Hematopoietic multipotent progenitor cell treated with erythropoietin and hydrocortisone succinate and interleukin-3 and kit ligand, for 17 days (in vitro differentiated cells): ENCODE measurements around the gene BLNK.
"Not testable (repeated sequence)": the region's sequence is repeated elsewhere in the genome, so short reads cannot be mapped to it uniquely, and the experiment has no call there.

Experiments used
- DNase-seq: peaks from one replicate; pipeline ENCODE4 v3.0.0-alpha.2; 2015; ENCODE audit warnings: low spot score

BLNK gene

GRCh38 chr10:96225119-96225518, 46.2 kb downstream of the BLNK start:
- no peak for DNase-seq

DNA sequence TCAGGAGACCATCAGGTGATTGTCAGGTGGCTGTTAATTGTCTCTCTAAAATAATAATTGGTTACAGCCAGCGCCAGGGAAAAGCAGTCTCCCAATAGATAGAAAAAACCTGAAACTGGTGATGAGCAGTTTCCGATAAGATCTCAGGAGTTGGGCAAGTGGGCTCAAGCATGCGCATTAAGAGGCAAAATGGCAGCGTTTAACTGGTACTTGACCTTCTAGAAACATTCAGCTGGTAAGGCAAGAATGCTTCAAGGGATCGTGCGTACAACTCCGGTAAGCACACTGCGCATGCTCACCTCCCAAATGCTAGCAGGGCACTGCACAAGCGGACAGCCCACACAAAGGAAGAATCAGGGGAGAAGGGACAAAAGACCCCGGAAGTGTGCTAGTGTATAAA, 48.5 kb downstream of the BLNK start:
- no peak for DNase-seq

DNA sequence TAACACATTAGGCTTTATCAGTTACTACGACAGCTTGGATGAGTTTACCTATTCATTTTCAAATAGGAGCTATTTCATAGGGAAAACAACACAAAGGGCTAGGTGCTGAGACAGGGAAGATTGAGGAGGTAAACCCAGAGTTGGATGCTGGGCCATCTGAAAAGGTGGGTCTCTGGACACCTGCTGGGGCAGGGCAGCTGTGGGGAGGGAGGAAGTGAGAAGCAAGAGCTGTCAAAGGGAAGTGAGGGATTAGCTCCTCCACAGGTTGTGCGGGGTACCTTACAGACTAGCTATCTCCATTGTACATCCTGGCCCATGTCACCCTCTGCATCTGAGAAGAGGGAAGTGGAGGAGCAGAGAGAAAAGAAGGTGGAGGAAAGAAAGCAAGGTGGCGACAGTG, 48.9 kb downstream of the BLNK start:
- DNase-seq = no peak

GRCh38 chr10:96218826-96219225, 52.5 kb downstream of the BLNK start:
- DNase-seq = no peak

- no peak for DNase-seq
Measured at GRCh38 chr10:96217711-96218110, 53.7 kb downstream of the BLNK start.

DNA sequence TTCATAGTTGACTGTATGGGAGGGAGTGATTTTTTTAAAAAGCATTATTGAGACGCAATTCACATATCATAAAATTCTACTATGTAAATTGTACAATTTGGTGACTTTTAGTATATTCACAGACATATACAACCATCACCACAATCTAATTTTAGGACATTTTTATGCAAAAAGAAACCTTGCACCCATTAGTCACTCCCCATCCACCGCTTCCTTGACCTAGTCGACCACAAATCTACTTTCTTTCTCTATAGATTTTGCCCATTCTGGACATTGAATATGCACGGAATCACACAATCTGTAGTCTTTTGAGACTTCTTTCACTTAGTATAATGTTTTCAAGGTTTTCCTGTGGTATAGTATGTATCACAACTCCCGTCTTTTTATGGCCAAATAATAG, 54.6 kb downstream of the BLNK start:
- no peak for DNase-seq

DNA sequence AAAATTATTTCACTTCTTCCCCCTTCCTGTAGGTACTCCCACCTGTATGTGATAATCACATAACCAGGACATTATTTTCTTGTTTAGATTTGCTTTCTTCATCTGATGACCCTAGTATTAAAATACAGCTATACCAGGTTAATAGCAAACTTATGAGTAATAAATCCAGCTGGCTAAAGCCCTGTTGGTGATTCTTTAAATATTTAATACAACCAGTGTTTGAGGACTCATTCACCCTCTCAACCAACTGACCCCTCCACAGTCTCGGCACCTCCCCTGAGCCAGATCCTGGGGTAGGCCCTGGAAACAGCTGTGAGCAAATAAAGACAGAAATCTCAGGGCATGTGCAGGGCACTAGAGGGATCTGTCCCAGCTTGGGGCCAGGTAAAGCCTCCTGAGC, 58.5 kb downstream of the BLNK start:
- no peak for DNase-seq

DNA sequence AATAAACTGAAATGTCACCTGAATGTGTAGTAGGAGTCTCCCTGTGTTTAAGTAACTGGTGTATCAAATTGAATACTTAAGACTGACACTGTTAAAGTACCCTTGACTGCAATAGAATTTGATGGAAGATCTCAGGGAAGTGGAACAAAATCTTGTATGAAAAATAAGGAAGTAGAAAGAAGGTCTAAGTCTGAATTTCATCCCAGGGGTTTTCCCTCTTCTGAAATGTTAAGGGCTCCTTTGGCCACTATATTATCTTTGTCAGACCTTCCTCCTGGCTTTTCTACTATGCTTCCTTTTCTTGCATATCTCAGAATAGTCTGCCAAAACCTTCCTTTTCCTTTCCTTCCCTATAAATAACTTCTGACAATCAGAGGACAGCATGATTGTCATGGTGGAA, 59.6 kb downstream of the BLNK start:
- no peak for DNase-seq

- DNase-seq = no peak
Measured at GRCh38 chr10:96208946-96209345, 62.4 kb downstream of the BLNK start.

DNA sequence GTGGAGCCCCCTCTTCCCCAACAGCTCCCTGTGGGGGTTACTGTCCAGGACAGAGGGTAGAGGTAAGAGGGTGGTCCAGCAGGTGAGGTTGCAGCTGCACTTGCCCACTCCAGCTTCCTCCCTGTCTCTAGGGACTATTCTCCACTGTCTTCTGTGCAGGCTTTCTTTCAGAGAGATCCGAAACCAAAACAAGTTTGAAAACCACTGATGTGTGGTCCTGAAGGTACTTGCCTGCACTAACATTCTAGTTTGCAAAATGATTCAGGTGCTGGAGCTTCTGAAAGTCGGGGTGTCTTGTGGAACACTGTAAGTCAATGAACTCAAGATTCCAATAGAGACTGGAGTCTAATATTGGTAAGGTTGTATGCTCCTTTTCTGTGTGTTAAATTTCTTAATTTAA, 63.1 kb downstream of the BLNK start:
- DNase-seq = no peak

DNA sequence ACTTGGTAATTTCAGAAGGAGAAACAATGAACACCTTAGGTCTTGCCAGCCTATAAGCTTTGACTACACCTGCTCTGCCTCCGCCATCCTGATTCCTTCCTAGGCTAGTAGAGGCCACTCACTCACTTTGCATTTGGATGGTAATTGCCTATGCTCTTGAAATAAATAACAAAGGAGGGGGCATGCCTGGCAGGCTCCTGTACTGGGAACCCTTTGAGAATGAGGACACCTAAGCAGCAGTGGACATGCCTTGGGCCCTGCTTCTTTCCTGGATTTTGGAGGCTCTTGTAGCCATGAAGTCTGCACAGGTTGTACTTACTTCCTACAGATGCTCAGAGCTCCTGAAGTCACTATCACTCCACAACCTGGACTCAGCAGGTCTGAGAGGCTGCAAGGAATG, 65.8 kb downstream of the BLNK start:
- no peak for DNase-seq

- DNase-seq = no peak
Measured at GRCh38 chr10:96201525-96201924, 69.8 kb downstream of the BLNK start.

DNA sequence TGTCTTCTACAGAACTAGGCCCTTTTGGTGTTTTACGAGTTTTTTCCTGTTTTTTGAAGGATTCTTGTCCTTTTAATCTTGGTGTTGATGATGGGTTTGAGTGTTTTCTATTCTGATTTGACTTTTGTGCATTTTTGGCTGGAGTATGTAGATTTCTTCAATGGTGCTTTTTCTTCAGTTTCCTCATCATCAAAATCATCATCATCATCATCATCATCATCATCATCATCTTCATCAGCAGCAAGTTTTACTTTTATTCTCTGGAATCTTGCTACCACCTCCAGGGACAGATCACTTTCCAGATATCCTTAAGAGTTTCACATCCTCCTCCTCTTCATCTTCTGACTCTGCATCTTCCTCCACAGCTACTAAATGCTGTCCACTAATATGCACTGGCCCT, 81.9 kb downstream of the BLNK start:
- DNase-seq = not testable (repeated sequence)

DNA sequence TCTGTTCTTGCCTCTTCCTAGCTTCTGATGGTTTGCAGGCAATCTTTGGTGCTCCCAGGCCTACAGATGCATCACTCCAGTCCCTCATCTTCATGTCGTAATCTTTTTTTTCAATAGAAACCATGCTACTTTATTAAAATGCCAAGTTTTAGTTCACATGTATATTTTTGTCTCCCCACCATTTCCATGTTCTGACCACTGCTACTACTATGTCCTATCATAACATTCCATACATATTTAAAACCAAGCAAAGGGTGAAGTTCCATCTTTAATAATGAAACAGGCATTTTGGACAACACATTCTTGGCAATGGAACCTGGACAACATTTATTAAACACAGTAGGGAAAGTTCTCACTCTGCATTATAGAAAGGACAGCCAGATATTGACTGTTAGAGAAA, 82.5 kb downstream of the BLNK start:
- no peak for DNase-seq

DNA sequence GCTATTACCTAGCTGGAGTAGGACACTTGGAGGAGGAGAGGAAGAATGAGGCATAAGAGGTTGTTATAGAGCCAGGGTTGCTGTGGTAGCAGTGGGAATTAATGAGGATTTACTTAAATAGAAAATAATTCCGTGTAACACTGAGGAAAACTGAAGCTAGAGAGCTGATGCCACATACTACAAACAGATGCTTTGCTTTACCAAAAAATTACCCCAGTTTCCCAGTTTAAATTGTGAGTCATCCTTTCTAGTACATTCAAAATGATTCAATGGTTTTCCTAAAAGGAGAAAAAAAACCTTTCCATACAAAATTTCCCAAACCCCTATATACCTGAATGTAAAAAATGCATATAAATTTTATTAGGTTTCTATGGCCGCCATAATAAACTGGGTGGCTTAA, 82.9 kb downstream of the BLNK start:
- DNase-seq = no peak

DNA sequence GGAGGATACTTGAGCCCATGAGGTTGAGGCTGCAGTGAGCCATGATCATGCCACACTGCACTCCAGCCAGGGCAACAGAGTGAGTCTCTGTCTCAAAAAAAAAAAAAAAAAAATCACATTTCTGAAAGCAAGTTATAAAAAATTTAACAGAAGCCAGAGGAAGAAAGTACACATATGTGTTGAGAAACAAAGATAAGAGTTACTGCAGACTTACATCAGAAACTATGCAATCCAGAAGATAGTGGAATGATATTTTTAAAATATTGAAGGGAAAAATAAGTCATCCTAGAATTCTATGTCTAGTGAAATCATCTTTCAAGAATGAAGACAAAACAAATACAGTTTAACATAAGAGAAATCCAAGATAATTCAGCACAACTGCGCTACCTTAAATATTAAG, 94.4 kb downstream of the BLNK start:
- DNase-seq = no peak

DNA sequence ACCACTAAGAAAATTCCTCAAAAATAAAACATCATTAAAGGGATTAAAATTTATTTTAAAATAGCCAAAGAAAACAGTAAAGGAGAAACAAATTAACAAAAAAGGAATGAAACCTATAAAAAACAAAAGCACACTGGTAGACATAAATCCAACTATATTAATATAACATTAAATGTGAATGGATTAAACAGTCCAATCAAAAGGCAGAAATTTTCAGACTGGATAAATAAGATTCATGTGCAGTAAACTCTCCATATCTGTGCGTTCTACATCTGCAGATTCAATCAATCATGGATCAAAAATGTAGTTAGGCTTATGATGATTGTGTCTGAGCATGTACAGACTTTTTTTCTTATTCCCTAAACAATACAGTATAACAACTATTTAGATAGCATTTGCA, 98.7 kb downstream of the BLNK start:
- no peak for DNase-seq

GRCh38 chr10:96170230-96170629, 101.1 kb downstream of the BLNK start:
- DNase-seq = no peak

DNA sequence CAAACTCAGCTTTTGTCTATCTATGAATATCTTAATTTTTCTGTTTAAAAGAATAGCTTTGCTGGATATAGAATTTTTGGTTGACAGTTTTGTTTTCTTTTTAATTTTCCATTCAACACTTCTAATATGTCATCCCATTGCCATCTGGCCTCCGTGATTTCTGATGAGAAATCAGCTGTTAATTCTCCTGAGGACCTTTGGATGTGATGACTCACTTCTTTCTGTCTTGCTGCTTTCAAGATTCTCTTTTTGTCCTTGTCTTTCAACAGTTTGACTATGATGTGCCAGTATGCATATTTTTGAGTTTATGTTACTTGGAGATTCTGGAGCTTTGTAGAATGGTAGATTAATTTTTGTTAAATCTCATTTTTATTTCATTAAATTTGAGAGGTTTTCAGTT, 102.8 kb downstream of the BLNK start:
- DNase-seq = no peak

- DNase-seq = no peak
Measured at GRCh38 chr10:96165726-96166125, 105.6 kb downstream of the BLNK start.

- DNase-seq = no peak
Measured at GRCh38 chr10:96153070-96153469, 118.3 kb downstream of the BLNK start.

- no peak for DNase-seq
Measured at GRCh38 chr10:96152437-96152836, 118.9 kb downstream of the BLNK start.
